ENCODE measurements around the gene CARNS1.

GRCh38 chr11:67423466-67423865 is 8.0 kb downstream of the CARNS1 start:
- TF ChIP-seq CTCF (IDR thresholded peaks at IDR 0.05; ENCODE audit: insufficient read depth, low read depth, low read length): no peak
- no peak for TF ChIP-seq EZH2 (IDR thresholded peaks at IDR 0.05; ENCODE audit: insufficient read depth, low read length)

All from astrocyte (in vitro differentiated cells and primary cell).